ENCODE data around the gene CRACR2B. TPM values are rescaled to one million over a fixed set of nuclear protein-coding genes. Genes with fewer than 3 reads are reported as not detected.

The CRACR2B gene
- total RNA-seq, 4 donors from 2014 or later: 3.3 to 4.5 (median 4.0) TPM

GRCh38 chr11:797296-798092, 30.2 kb upstream of the CRACR2B start:
- intact Hi-C loops (cut with DNase I; ENCODE audit: low total_unique reads): loop anchor here (1.0 to 5.0 kb wide), 3 partner anchors 50 to 135 kb away; partner anchors contain the start of gene TALDO1
- H3K36me3 ChIP-seq: peaks cover 0 to 33% of the 10 kb centered on the region in 2 donors
- no peaks in the 10 kb centered on the region for H3K9me3 ChIP-seq

GRCh38 chr11:798093-798713, 29.5 kb upstream of the CRACR2B start, which contains the start of gene SLC25A22:
Gene SLC25A22 (minus strand): TSS chr11:798281. CDS start chr11:795006, 3,275 bp downstream.
- H3K4me1 ChIP-seq: peaks cover 11 to 35% of the 10 kb centered on the region in 2 donors
- H3K4me3 ChIP-seq: peak within 1 kb of the TSS; percentile 64 to 71 (median 68)
- peak within 1 kb of the TSS; percentile 57 to 69 (median 64) for H3K27ac ChIP-seq
- intact Hi-C loops (cut with DNase I; ENCODE audit: low total_unique reads): loop anchor here (1.0 to 5.0 kb wide), 3 partner anchors 51 to 136 kb away; partner anchors contain the start of gene TALDO1
- no peak for TF ChIP-seq POLR2A (IDR thresholded peaks at IDR 0.05)
- peak; percentile 73 to 97 (median 92) for TF ChIP-seq CTCF (IDR thresholded peaks at IDR 0.05 in 4 of 5, conservative IDR thresholded peaks at IDR 0.05 in 1 of 5)
- H3K36me3 ChIP-seq: peaks cover 0 to 40% of the 10 kb centered on the region in 2 donors
- H3K27me3 ChIP-seq: peaks cover 10 to 24% (median 23%) of the 10 kb centered on the region in 3 donors
- H3K9me3 ChIP-seq: no peaks in the 10 kb centered on the region
- ATAC-seq (peak; percentile 67 to 79), DNase-seq (peak in 1 of 2 donors; percentile 57)
- in situ Hi-C loops (cut with MboI; ENCODE audit: low sequenced_read_pairs in 4 of 4): no loop called here

More at GRCh38 chr11:797296-798092, 30.2 kb upstream of the CRACR2B start:
- in situ Hi-C loops (cut with MboI; ENCODE audit: low sequenced_read_pairs in 4 of 4): no loop called here
- ATAC-seq (peak; percentile 33 to 35), DNase-seq (no peak)
- Histone ChIP-seq H3K4me1 (peaks cover 11 to 35% of the 10 kb centered on the region in 2 donors), H3K4me3 (peak overlapping the region; percentile 64 to 71 (median 68)), H3K27me3 (peaks cover 12 to 26% (median 24%) of the 10 kb centered on the region in 3 donors), H3K27ac (peak overlapping the region; percentile 57 to 69 (median 64))
- TF ChIP-seq CTCF (IDR thresholded peaks at IDR 0.05 in 4 of 5, conservative IDR thresholded peaks at IDR 0.05 in 1 of 5) (no peak), POLR2A (IDR thresholded peaks at IDR 0.05) (no peak)

- H3K4me1 ChIP-seq: peaks cover 22 to 46% of the 10 kb centered on the region in 2 donors
These were observed 27.9 kb upstream of the CRACR2B start for GRCh38 chr11:799641-800316.

More at GRCh38 chr11:799641-800316, 27.9 kb upstream of the CRACR2B start:
- no peak for ATAC-seq
- TF ChIP-seq CTCF (IDR thresholded peaks at IDR 0.05 in 4 of 5, conservative IDR thresholded peaks at IDR 0.05 in 1 of 5) (no peak), POLR2A (IDR thresholded peaks at IDR 0.05) (no peak)
- Histone ChIP-seq H3K27ac (no peak overlapping the region), H3K27me3 (peaks cover 3 to 11% (median 8%) of the 10 kb centered on the region in 3 donors), H3K36me3 (peaks cover 0 to 41% of the 10 kb centered on the region in 2 donors), H3K9me3 (no peaks in the 10 kb centered on the region), H3K4me3 (no peak overlapping the region)
- intact Hi-C loops (cut with DNase I; ENCODE audit: low total_unique reads) (loop anchor here (5.0 kb wide), 1 partner anchor 137 kb away; no protein-coding TSS in a partner anchor), in situ Hi-C loops (cut with MboI; ENCODE audit: low sequenced_read_pairs in 4 of 4) (no loop called here)
- no peak for DNase-seq
